IPS-11a (cell line): ENCODE measurements around the gene FOXP2.
"Not testable (repeated sequence)": the region's sequence is repeated elsewhere in the genome, so short reads cannot be mapped to it uniquely, and the experiment has no call there.

Experiments
- H3K4me3 ChIP-seq: one replicate; pipeline ENCODE4 v1.5.1; 2013; ENCODE audit warnings: low read depth, low read length, control low read depth

The FOXP2 gene

DNA sequence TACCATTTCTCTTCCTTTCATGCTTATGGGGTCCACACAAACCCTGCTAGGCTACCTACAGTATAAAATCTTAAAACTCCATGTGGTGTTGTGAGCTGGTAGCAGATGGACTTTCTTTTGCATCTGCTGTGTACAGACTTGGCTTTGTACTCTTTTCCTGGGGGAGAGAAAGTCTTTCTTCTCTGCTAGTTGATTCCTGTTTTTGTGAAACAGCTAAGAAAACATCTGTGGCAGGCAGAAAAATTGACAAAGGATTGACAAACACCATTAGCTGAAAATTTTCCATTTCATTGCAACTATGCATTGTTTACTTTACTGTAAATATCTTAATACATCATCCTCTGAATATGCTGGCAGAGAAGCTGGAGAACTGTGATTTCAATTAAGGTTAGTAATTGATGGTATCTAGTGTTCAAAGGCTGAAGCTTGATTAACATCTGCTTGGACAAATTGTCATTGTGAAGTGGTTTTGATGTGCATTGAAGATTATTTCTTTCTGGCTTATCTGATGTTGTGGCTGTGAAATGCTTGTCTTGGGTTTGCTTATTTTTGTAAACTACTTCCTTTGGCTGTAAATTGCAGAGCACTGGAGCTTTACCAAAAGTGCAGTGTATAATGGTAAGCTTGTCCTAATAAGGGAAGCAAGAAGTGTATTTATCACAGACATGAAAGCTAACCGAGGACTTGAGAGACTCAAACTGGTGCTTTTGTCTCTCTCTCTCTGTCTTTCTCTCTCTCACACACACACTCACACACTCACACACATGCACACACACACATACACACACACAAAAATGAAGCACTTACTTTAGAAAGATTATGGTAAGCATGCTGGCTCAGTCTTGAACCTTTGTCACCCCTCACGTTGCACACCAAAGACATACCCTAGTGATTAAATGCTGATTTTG lies at the start of gene FOXP2:
FOXP2 (plus strand) TSS at position 660 of the 908 bp plus-strand sequence. CDS start 11,697 bp downstream, outside the sequence.
- H3K4me3 ChIP-seq: no peak within 1 kb of the TSS

DNA sequence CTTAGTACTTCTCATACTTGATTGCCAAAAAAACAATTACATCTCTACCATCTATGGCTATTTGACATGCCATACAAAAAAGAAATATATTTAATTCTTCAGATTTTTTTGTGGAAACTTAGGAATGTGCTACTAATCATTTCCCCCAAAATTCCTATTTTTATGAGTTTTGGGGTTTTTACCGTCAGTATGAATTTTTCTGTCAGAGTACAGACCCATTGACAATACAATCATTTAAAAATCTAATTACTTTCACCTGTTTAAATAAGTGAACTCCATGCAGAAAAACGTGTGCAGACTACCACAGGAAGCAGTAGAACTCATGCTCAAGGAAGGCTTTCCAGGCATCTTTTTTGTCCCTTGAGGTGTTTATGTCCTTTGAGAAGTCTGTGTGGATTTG lies 48.8 kb upstream of the FOXP2 start:
- H3K4me3 ChIP-seq: no peak overlapping the region

GRCh38 chr7:114368492-114368891 lies 46.1 kb upstream of the FOXP2 start:
- no peak overlapping the region for H3K4me3 ChIP-seq

DNA sequence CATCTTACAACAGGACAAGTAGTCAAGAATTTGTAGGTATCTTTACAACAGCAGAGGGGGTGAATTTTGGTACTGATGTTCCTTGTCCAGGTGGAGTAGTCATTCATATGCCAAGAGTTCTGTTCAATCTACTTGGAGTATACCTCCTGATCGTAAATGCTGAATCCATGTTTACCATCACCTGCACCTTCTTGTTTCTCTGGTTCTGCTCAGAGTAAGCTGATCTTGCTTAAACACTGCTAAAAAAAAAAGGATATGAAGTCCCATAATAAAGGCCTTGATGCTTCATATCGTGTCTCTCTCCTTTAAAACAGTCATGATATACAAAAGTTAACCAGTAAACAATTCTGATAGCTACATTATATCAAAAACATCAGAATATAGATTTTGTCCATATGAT lies 45.3 kb upstream of the FOXP2 start:
- no peak overlapping the region for H3K4me3 ChIP-seq

GRCh38 chr7:114372619-114373018 lies 42.0 kb upstream of the FOXP2 start:
- H3K4me3 ChIP-seq: no peak overlapping the region

DNA sequence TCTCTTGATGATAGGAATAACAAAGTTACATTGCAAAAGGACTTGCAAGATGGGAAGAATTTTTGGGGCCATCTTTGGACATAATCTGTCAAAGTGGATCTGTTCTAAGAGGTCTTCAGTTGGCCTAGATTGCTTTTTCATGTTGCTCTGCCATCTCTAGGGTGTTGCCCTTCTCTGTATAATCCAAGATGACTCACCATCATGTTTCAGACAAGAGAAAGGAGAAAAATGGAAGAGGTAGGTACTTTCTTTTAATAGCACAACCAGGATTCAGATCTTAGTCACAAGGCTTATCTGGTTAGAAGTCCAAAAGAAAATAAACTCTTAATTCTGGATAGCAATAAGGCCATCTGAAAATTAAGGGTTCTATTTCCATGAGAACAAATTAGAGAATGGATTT lies 38.7 kb upstream of the FOXP2 start:
- no peak overlapping the region for H3K4me3 ChIP-seq

DNA sequence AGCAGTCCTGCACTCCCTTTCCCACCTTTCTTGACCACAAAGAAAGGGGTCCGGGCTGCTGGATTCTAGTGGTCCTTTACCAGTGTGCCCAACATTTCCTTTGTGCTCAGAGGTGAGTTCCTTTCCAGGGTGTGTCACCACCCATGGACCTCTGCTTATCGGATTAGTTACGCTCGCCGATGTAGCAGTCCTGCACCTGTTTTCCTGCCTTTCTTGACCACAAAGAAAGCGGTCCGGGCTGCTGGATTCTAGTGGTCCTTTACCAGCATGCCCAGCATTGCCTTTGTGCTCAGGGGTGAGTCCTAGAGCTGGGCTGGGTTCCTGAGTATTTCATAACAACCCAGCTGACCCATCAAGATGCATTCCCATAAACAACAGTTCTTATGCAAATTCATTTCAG lies 30.7 kb upstream of the FOXP2 start:
- H3K4me3 ChIP-seq: not testable (repeated sequence)

GRCh38 chr7:114384346-114384745 lies 30.3 kb upstream of the FOXP2 start:
- not testable (repeated sequence) for H3K4me3 ChIP-seq

- H3K4me3 ChIP-seq: no peak overlapping the region
These were observed 26.6 kb upstream of the FOXP2 start for GRCh38 chr7:114388021-114388420.

DNA sequence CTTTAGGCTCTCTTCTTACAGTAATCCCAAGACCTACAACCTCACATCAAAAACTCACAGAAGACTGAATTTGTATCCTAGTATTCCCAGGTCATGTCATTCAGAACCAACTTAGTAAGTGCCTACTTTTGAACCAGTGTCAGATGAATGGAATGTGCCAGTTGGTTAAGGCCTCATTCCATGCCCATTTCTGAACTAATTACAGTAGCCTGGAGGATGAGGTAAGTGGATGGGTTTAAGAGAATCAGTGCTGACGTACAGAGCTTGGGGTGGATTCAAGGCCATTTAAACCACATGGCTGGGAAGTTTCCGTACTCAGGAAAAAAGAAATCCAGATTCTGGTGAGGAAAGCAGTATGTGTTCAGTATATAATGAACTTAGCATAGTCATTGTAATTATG lies 21.9 kb upstream of the FOXP2 start:
- no peak overlapping the region for H3K4me3 ChIP-seq

DNA sequence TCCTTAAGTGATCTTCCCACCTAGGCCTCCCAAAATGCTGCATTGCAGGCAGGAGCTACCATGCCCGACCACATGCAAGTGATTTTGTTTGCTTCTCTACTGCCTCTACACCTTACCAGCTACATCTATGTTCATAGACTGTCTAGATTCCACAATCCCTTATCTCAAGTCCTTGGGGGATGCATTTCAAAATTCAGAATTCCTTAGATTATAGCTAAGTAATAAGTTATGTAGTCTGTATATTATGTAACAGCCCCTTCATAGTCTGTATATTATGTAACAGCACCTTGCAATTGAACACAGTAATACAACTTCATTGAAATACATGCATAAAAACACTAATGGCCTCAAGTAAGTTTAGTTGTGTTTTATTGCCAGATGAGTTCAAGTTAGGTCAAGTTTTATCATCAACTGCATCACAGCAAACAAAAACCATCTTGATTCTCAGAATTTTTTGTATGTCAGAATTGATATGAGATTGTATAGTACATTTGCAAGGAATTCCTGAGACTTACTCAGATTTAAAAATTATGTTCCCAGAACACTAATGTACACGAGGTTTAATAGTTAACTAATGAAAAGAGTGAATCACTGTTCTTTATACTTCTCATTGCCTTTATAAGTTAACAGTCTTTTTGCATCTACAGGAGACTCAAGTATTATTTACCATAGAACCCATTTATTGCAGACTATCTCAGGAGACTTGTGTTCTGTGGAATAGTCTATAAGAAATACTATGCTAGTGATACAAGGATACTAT lies 11.6 kb upstream of the FOXP2 start:
- H3K4me3 ChIP-seq: no peak overlapping the region

DNA sequence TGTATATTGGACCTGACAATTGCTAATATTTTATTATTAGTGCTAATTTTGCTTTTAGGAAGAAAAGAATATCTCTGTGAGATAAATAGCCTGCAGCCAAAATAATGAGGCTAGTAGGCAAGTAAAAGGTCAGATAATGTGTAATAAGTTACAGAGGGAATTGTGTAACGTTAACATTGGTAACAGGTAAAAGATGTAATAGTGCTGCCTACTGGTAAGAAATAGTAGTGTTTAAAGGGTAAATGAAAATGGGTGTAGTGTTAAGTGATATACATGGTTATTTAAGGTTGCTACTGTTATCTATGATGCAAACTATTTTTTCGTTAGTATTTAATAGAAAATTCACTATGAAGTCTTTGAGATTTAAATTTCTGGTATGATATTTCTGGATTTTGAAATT lies 9.2 kb upstream of the FOXP2 start:
- no peak overlapping the region for H3K4me3 ChIP-seq

GRCh38 chr7:114409750-114410149 lies 4.9 kb upstream of the FOXP2 start:
- no peak overlapping the region for H3K4me3 ChIP-seq

DNA sequence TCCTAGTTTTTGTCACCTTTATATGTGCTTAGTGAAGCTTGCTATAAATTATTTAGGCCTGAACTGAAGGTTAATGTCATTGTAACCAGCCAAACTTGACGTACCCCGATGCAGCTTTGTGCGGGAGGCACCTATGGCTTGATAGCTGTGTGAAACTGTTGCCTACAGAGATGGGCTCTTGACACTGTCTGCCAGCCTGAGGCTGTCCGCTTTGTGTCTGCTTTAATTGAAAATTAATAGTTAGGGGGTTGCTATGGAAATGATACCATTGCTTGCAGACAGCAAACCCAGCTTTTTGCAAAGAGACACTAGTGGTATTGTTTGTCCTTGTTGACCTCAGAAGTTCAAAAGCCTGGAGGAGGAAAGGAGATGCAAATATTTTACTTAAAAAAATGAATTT lies 2.1 kb upstream of the FOXP2 start:
- H3K4me3 ChIP-seq: no peak overlapping the region

- no peak overlapping the region for H3K4me3 ChIP-seq
These were observed 857 bp upstream of the FOXP2 start for GRCh38 chr7:114413761-114414155.

- no peak overlapping the region for H3K4me3 ChIP-seq
These were observed 712 bp downstream of the FOXP2 start for GRCh38 chr7:114415064-114415989.

DNA sequence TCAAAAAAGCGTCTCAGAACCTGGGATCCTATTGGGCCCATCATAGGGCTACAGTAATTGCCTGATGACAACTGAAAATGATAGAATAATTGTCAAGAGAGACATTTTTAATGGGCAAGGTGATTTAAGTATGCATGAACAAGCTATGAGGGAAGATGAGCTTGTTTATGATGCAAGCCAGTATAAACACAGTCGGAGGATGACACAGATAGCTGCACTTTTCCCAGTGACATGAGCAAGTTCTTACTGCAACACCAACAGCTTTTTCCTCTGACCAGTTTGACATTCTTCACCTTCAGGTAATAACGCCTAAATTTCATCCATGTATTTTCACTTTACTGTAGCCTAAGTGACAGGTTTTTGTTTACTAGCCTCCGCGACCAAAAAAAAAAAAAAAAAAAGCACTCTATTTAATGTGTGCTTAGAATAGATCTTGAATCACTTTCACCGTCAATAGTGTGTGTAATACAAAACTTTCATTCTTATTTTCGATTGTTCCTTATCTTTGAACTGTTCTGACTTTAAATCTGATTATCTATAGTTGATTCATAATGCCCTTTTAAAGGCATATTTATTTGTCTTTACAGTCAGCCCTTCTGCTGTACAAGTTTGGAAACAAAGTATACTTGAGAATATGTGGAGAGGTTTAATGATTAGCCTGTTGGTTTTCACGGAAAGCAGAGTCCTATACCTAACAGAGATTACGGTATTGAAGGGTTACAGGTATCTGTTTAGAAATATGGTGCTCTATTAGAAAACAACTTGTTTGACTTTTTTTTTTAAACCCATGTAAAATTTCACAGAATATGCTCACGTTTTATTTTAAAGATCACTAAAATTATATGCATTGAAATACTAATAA lies 1.7 kb downstream of the FOXP2 start:
- no peak overlapping the region for H3K4me3 ChIP-seq

- no peak overlapping the region for H3K4me3 ChIP-seq
These were observed 2.7 kb downstream of the FOXP2 start for GRCh38 chr7:114417290-114417689.

DNA sequence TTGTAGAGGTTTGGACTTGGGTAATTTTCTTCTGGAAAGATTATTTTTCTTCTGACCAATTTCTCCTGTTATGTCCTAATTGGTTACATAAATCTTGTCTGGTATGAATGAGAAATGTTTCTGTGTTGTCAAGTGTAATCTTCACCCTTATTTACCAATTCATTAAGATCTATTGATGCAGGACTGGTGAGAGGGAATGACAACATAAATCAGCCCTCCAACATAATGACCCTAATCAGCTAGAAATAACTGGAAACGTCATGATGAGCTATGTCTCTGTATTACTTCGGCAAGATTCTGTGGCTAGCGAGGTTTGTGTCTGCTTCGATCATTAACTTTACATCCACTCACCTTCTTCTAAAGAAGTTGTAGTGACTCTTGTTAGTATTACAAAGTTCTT lies 3.5 kb downstream of the FOXP2 start:
- H3K4me3 ChIP-seq: no peak overlapping the region
